ENCODE results near the gene KIF27. TPM values are rescaled to one million over a fixed set of nuclear protein-coding genes. Genes with fewer than 3 reads are reported as not detected.
A peak's percentile ranks its signal among the peaks of the same experiment; 100 is the strongest.

KIF27 gene
- total RNA-seq, 1 donor from 2014 or later = 4.6 TPM

DNA sequence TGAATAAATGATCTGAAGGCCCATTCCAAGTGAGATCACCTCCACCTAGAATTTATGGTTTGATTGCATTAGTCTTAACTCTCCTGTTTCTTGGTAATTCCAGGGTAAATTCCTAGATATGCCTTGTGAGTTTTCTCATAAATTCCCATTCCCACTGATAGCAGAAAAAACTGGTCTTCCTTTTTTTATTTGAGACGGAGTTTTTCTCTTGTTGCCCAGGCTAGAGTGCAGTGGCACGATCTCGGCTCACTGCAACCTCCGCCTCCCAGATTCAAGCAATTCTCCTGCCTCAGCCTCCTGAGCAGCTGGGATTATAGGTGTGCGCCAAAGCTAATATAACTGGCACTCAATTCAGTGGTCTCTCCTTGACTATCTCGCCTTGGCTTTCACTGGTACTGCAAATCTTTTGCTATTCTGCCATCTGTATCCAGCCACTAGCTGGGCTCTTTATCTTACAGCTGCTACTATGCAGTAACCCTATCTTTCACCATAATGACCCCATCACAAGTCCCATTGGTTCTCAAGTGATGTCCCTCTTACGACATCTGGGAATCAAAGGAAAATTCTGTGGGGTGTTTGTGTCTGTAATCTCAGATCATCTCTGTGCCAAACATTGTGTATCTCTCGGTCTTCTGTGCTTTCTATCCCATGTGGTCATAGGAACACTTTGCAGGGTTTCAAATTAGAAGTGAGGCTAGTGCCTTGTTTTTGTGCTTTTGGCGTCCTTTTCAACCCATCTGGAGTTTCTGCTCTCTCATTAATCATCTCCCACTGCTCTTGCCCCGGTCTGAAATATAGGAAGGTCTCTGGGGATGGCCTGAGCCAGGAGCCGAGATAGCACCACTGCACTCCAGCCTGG is 44.3 kb upstream of the KIF27 start:
- no peaks in the 10 kb centered on the region for H3K27me3 ChIP-seq (ENCODE audit: control insufficient read depth, insufficient read depth, low read length)
- no peaks in the 10 kb centered on the region for H3K36me3 ChIP-seq (ENCODE audit: control insufficient read depth, insufficient read depth, low read length)
- no peak for DNase-seq (ENCODE audit: low read depth)
- no peak overlapping the region for H3K4me3 ChIP-seq (ENCODE audit: low read depth, low read length)
- TF ChIP-seq, protein P1, sequence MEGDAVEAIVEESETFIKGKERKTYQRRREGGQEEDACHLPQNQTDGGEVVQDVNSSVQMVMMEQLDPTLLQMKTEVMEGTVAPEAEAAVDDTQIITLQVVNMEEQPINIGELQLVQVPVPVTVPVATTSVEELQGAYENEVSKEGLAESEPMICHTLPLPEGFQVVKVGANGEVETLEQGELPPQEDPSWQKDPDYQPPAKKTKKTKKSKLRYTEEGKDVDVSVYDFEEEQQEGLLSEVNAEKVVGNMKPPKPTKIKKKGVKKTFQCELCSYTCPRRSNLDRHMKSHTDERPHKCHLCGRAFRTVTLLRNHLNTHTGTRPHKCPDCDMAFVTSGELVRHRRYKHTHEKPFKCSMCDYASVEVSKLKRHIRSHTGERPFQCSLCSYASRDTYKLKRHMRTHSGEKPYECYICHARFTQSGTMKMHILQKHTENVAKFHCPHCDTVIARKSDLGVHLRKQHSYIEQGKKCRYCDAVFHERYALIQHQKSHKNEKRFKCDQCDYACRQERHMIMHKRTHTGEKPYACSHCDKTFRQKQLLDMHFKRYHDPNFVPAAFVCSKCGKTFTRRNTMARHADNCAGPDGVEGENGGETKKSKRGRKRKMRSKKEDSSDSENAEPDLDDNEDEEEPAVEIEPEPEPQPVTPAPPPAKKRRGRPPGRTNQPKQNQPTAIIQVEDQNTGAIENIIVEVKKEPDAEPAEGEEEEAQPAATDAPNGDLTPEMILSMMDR (IDR thresholded peaks at IDR 0.05; ENCODE audit: insufficient read depth, low read length, poor library complexity, severe bottlenecking) = no peak

DNA sequence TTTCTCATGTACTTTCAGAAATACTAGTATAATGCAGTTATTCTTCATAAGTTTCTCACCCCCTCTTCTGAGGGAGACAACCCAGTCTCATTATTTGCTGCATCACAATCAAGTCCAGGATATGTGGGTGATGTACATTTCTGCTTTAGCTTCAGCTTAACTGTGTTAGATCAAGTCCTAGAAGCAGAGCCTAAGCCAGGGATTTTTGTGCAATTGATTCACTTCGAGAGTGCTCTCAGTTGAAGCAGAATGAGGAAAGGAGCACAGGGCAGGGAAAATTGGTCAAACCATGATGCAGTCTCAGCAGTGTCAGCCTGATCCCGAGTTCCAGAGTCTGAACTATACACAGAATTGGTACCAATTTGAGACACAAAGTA is 43.7 kb upstream of the KIF27 start:
- DNase-seq (ENCODE audit: low read depth) = no peak
- TF ChIP-seq, protein P1 (IDR thresholded peaks at IDR 0.05; ENCODE audit: insufficient read depth, low read length, poor library complexity, severe bottlenecking) = no peak
- Histone ChIP-seq H3K27me3 (ENCODE audit: control insufficient read depth, insufficient read depth, low read length) (no peaks in the 10 kb centered on the region), H3K36me3 (ENCODE audit: control insufficient read depth, insufficient read depth, low read length) (no peaks in the 10 kb centered on the region), H3K4me3 (ENCODE audit: low read depth, low read length) (no peak overlapping the region)

DNA sequence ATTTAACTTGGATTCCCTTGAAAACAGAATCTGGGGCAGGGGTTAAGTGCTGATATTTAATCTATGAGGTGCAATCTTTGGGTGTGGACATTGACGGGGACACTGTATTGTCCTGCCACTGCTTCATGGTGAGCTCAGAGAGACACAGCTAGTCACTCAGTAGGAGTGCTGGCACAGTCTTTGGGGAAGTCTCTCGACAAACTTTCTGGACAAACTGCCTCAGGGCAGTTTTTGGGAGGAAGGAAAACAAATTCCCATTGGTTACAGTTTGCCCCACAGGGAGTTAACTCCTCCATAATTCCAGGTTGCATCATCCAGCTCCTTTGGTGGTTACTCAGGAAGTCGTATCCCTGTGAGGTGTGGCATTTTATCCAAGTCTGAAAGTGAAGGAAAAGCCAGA is 40.9 kb upstream of the KIF27 start:
- Histone ChIP-seq H3K36me3 (ENCODE audit: control insufficient read depth, insufficient read depth, low read length) (no peaks in the 10 kb centered on the region), H3K27me3 (ENCODE audit: control insufficient read depth, insufficient read depth, low read length) (no peaks in the 10 kb centered on the region), H3K4me3 (ENCODE audit: low read depth, low read length) (no peak overlapping the region)
- TF ChIP-seq, protein P1 (IDR thresholded peaks at IDR 0.05; ENCODE audit: insufficient read depth, low read length, poor library complexity, severe bottlenecking) = no peak
- DNase-seq (ENCODE audit: low read depth) = no peak

DNA sequence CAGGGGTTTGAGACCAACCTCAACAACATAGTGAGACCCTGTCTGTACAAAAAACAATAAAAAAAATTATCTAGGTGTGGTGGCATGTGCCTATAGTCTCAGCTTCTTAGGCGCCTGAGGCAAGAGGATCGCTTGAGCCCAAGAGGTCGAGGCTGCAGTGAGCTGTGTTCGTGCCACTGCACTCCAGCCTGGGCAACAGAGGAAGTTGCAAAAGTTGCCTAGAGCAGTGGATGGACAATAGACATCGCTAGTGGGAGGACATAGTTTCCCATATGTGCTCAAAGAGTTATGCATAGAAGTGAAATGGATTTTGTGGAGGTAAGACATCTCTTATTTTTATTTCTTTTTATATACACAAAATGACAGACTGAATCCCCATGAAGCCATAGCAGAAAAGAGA is 39.8 kb upstream of the KIF27 start:
- TF ChIP-seq, protein P1 (IDR thresholded peaks at IDR 0.05; ENCODE audit: insufficient read depth, low read length, poor library complexity, severe bottlenecking) = no peak
- H3K4me3 ChIP-seq (ENCODE audit: low read depth, low read length) = no peak overlapping the region
- H3K36me3 ChIP-seq (ENCODE audit: control insufficient read depth, insufficient read depth, low read length) = no peaks in the 10 kb centered on the region
- no peaks in the 10 kb centered on the region for H3K27me3 ChIP-seq (ENCODE audit: control insufficient read depth, insufficient read depth, low read length)
- no peak for DNase-seq (ENCODE audit: low read depth)

DNA sequence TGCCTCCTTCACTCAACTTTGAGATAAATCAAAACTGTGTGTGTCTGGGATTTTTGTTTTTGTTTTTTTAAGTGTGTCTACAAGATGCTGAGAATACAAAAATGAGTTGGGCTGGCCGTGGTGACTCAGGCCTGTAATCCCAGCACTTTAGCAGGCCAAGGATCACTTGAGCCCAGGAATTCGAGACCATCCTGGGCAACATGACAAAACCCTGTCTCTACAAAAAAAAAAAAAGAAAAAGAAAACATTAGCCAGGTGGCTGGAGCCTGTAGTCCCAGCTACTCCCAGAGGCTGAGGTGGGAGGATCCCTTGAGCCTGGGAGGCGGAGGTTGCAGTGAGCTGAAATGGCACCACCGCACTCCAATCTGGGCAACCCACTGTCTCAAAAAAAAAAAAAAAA is 37.8 kb upstream of the KIF27 start:
- peak; percentile 88 for DNase-seq (ENCODE audit: low read depth)
- H3K36me3 ChIP-seq (ENCODE audit: control insufficient read depth, insufficient read depth, low read length) = no peaks in the 10 kb centered on the region
- no peak overlapping the region for H3K4me3 ChIP-seq (ENCODE audit: low read depth, low read length)
- TF ChIP-seq, protein P1 (IDR thresholded peaks at IDR 0.05; ENCODE audit: insufficient read depth, low read length, poor library complexity, severe bottlenecking) = no peak
- no peaks in the 10 kb centered on the region for H3K27me3 ChIP-seq (ENCODE audit: control insufficient read depth, insufficient read depth, low read length)

DNA sequence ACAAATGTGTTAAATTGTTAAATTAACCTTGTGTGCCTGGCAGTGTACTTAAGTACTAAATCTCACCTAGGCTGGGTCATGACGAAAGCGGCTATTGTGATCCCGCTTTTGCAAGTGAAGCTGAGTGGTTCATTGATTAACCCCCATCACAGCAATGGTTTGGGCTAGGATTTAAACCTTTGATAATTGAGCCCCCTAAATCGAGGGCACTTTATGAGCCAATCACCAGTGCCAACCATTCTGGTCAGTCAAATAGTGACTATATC is 35.9 kb upstream of the KIF27 start:
- DNase-seq (ENCODE audit: low read depth) = no peak
- TF ChIP-seq, protein P1 (IDR thresholded peaks at IDR 0.05; ENCODE audit: insufficient read depth, low read length, poor library complexity, severe bottlenecking) = no peak
- Histone ChIP-seq H3K36me3 (ENCODE audit: control insufficient read depth, insufficient read depth, low read length) (no peaks in the 10 kb centered on the region), H3K4me3 (ENCODE audit: low read depth, low read length) (peak overlapping the region; percentile 41), H3K27me3 (ENCODE audit: control insufficient read depth, insufficient read depth, low read length) (no peaks in the 10 kb centered on the region)

Data from kidney epithelial cell (primary cell).